GM18951 (cell line): Measurements from ENCODE around the gene RSPH6A.

Experiments
- POLR2A ChIP-seq: IDR thresholded peaks from 4 replicates; pipeline ENCODE4 v1.6.1; 2011; ENCODE audit warnings: mild to moderate bottlenecking; ENCODE audit not compliant: insufficient read length, insufficient read depth; ENCODE audit errors: extremely low read depth
- in situ Hi-C: fragments of 300-500 bp; cut with MboI; formaldehyde crosslinking; loops from one replicate; pipeline ENCODE4 v1.12.0; 2022; ENCODE audit warnings: low sequenced_read_pairs, mixed read lengths, inconsistent platforms; ENCODE audit not compliant: unreplicated experiment

The RSPH6A gene

DNA sequence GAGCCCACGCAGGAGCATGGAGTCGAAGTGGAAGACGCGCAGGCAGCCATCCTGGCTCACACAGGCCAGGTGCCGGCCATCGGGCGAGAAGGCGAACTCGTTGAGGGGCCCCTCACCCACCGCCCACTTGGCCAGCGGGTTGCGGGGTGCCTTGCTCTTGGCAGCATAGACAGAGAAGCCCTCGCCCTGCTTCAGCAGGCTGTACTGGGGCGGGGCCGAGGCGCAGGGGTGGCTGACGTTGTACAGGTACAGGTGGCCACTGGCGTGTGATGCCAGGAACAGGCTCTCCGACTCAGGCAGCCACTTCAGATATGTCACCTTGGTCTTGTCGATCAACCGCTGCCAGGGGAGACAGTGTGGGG is 28.6 kb downstream of the RSPH6A start:
- TF ChIP-seq POLR2A: no peak
- in situ Hi-C loops: no loop called here

DNA sequence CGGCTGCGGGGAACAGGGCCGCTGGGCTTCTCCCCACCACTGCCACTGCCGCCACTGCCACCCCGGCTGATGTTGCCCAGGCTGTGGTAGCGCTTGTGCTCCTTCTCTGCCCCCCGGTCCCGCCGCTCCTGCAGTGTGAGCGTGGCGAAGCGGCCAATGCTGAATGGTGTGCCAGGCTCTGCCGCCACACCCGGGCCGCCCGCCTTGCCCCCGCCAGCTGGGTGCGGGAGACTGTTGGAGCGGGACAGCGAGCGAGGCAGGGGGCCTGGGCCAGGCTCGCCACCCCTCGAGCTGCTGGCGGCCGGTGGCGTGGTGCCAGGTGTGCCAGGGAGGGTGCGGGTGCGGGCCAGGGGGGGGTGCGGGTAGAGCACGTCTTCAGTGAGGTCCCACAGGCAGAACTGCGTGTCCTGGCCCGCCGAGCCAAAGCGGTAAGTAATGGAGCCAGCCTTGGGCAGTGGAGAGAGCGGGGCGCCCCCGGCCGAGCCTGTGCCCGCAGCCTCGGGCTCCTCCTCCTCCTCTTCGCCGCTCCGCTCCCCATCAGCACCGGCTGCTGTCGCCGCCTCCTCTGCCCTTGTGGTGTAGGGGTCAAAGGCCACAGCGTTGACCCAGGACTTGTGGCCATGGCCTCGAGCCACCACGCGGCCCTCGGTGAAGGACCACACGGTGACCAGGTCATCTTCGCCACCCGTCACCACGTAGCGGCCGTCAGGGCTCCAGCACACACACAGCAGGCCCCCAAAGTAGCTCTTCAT is 29.2 kb downstream of the RSPH6A start:
- in situ Hi-C loops: no loop called here
- no peak for TF ChIP-seq POLR2A

DNA sequence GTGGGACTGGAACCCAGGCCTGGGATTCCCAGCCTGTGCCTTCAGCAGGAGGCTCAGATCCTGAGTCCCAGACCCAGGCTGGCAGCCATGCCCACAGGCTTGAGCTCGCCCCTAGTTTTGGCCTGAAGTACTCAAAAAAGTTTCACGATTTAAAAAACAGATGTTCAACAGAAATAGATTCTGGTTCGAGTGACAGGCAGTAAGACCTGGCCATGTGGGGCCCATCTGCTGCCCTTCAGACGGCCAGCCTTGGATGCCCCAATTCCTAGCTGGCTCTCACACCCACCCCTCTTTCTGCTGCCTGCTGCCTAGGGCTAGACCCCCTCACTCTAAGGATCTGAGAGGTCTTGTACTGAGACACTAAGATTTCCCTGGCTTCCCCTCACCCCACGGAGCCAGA is 30.0 kb downstream of the RSPH6A start:
- TF ChIP-seq POLR2A: no peak
- in situ Hi-C loops: no loop called here

DNA sequence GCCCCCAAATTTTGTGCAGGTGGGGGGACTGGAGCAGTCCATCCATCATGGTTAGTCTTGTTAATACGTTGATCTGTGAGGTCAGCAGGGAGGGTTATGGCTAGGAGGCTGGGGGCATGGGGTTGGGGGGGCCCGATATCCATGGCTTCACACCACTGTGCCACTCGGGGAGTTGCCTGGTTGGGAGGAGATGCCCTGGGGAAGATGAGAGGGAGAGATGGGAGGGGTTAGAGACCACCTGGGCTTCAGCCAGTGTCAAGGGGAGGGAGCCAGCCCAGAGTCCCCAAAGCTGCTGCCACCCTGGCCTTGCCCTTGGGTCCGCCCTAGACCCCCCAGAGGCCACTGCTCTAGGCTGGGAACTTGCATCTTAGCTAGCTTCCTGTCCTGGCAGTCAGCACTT is 31.0 kb downstream of the RSPH6A start:
- in situ Hi-C loops: no loop called here
- TF ChIP-seq POLR2A: no peak

DNA sequence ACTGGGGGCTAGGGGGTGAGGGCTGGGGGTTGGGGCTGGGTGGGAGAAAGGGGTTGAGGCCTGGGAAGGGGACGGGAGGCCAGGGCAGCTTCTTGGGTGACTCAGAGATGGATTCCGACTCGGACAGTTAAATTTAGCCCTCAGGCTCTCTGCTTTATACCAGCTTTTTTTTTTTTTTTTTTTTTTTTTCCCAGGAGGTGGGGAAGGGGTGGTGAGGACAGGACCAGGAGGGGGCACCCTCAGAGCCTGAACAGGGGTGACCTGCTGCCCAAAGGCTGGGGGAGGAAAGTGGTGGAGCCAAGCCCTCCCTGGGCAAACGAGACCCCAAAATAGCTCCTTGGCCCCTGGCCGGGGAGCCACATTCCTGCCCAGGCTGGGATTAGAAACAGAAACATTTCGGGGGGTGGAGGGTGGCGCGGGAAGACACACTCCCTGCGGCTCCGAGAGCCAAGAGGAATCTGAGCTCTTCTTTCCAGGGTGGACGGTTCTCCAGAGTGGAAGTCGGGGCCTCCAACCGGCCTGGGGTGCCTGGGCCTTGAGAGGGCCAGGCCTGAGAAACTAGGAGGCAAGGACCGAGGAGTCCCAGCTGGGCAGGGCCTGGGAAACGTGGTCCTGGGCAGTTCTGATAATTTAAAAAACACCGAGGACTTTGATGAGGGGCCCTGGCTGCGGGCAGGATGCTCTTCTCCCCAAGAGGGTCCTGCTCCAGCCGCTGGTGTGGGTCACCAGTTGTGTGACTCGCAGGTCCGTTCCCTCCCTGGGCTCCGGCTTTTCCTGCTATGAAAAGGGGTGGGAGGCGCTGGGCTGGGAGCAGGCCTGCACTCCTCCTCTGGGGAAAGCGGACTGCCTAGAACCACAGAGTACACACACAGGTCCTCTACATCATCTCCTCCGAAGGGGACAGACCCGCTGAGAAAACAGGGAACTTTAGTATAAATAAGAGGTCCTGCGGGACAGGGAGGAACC is 32.0 kb downstream of the RSPH6A start:
- in situ Hi-C loops: no loop called here
- no peak for TF ChIP-seq POLR2A

DNA sequence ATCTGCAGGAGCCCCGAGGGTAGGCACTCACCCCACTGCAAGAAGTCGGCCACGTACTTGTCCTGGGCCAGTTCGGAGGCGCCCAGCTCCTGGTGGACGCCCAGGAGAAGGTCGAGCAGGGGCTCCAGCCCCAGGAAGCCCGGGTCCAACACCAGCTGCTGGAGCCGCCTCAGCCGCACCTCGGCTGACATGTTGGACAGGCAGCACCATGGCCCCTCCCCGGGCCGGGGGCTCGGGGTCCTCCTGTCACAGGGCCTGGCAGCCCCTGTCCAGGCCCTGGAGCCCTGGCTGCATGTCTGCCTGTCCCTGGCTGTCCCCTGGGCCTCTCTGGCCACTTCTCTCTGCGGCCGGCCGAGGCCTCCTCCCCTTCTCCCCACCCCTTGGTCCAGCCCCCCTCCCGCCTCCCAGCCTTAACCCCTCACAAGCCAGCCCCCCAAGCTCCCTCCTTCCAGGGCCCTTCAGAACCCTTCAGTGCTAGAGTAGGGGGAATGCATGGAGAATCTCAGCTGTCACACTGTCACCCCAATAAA is 32.9 kb downstream of the RSPH6A start, which contains the start of gene DMPK:
Gene DMPK (minus strand): TSS at position 329 of the 530 bp plus-strand sequence. CDS start 138 bp downstream, at position 191.
- in situ Hi-C loops: no loop called here
- no peak for TF ChIP-seq POLR2A

DNA sequence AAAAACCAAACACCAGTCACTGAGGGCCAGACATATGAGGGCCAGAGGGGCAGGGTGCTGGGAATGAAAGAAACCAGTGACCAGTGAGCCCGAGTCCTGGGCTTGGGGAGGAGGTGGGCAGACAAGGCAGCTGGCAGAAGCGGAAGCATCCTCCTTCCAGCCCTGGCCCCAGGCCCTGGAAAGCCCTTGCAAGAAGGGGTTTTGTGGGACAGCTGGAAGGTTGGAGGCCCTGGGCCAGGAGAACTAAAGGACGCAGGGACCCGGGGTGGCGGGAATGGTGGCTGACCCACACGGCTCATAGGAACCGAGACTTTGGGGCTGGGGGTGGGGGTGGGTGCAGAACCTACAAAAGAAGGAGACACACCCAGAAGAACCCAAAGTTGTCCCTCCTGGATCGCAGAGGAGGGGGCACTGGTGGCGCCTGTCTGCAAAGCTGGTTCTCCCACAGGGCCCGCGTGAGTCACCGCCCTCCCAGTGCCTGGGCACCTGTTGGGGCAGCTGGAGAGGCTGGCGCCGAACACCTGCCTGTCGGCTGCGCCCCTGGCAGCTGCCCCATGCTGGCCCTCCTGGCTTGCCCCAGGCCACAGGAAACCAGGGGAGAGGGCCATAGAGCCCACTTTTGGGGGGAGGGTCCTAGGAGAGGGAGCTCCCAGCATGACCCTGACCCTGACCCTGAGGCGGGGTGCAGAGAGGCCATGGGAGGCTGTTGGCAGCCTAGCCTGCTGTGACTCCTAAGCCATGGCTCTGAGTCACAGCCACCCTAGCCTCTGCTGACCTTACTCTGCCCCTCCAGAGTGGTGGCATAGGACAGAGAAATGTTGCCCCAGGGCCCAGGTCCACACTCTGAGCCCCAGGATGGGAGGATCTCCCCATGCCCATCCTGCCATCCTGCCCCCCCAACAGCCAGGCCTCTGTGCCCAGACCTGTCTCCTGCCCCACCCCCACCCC is 33.6 kb downstream of the RSPH6A start:
- in situ Hi-C loops: no loop called here
- TF ChIP-seq POLR2A: no peak

DNA sequence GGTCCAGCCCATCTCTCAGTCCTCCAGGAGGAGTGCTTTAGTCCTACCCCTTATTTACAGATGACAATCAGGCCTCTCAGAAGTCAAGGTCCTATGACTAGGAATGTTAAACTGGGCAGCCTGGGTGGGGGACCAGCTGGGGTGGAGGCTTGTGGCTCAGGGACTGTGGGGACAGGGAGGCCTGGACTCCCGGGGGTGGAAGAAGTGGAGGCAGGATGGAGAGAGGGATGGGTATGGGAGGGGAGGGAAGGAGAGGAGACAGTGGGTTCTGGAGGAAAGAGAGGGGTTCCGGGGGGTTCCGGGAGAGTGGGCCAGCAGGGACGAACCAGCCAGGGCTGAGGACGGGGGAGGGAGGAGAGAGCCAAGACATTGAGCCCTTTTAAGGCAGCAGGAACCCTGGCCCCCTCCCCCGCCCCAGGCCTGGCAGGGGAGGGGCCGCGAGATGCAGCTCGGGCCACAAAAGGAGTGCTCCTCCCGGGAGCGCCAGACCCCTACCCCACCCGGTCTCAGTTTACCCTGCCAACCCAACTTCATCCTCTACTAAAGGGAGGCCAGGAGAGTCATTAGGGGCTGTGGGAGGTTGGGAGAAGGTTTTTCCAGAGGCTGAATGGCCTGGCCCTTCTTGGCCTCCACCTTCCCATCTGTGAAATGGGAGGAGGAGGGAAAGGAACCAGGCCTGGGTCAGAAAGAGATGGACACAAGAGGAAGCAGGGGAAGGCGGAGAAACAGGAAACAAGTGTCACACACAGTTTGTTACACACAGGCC is 34.5 kb downstream of the RSPH6A start:
- in situ Hi-C loops: no loop called here
- no peak for TF ChIP-seq POLR2A

DNA sequence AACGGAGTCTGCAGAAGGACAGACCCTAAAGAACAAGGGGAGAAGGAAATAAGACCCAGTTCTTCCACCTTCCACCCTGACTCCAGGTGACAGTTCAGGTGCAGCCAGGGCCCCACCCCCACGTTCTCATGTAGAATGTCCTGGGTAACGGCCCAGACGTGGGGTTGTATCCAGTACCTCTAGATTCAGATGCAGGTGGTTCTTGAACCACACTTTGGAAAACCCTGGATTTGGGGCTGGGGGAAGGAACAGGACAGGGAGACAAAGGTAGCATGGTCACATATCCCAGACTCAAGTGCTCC is 35.0 kb downstream of the RSPH6A start:
- no peak for TF ChIP-seq POLR2A
- in situ Hi-C loops: no loop called here

DNA sequence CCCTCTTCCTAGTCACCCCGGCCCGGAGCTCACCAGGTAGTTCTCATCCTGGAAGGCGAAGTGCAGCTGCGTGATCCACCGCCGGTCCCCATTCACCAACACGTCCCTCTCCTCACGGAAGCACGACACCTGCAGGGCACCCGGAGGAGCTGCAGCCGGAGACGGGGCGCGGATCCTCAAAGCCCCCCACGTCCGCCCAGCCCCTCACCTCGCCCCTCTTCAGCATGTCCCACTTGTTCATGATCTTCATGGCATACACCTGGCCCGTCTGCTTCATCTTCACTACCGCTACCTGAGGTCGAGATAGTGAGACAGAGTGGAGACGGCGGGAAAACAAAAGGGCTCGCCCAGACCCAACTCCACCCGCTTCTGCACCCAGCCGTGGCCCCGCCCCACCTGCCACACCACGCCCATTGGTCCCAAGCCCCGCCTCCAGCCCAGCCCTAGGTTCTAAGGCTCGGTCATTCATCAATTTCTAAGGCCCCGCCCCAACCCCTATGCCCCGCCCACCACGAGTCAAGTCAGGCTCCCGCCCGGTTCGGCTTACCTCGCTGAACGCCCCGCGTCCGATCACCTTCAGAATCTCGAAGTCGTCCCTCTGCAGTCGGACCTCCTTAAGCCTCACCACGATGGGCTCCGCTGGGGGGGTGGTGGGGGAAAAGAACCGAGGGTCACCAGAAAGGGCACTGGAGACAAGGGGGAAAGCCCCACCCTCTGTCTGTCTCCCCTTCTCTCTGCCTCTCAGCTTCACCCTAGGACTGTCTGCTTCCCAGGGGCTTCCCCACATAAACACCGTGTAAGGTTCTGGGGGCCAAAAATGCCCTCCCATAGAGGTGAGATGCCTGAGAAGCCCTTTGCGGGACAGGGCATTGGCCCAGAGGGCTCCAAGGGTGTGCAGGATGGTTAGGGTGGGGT is 35.6 kb downstream of the RSPH6A start:
- no peak for TF ChIP-seq POLR2A
- in situ Hi-C loops: no loop called here

DNA sequence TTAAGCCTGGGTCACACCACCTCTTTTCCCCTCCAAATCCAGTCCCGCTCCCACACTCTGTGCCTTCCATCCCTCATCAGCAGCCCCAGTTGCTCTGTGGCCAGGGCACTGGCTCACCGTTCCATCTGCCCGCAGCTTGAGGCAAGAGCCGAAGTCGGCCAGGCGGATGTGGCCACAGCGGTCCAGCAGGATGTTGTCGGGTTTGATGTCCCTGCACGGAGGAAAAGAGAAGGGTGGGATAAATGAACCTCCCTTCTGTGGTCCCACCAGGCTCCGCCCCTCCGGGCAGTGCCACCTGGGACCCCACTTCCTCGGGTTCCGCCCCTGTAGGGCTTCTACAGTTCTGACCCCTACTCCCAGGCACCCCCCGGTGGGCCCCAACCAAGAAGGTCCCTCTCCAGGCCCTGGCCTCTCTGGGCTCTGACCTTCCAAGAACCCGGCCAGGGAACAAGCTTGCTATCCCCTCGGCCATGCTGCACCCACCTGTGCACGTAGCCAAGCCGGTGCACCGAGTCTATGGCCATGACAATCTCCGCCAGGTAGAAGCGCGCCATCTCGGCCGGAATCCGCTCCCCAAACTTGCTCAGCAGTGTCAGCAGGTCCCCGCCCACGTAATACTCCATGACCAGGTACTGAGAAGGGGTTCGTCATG is 37.0 kb downstream of the RSPH6A start:
- in situ Hi-C loops: no loop called here
- no peak for TF ChIP-seq POLR2A

DNA sequence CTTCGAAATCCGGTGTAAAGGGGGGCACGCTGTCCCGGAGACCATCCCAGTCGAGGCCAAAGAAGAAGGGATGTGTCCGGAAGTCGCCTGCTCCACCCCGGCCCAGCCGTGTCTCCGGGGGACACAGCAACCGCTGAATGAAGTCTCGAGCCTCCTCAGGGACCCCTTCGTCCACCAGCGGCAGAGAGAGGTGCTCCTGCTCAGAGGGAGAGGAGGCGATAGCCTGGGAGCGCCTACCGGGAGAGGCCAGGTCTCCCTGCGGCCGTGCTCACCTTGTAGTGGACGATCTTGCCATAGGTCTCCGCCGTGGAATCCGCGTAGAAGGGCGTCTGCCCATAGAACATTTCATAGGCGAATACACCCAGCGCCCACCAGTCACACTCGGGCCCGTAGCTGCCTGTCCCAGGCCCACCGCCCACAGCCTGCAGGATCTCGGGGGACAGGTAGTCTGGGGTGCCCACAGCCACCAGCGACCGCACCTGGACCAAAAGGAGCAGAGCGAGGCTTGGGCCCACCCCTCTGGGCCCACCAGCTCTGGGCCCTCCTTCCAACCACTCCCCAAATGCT is 37.6 kb downstream of the RSPH6A start:
- TF ChIP-seq POLR2A: no peak
- in situ Hi-C loops: no loop called here
